ENCODE data around the gene PCNX2. TPM values are rescaled to one million over a fixed set of nuclear protein-coding genes. Genes with fewer than 3 reads are reported as not detected.

PCNX2 gene
- total RNA-seq, 4 donors from 2014 or later, result 5.9 to 21.7 (median 10.3) TPM

DNA sequence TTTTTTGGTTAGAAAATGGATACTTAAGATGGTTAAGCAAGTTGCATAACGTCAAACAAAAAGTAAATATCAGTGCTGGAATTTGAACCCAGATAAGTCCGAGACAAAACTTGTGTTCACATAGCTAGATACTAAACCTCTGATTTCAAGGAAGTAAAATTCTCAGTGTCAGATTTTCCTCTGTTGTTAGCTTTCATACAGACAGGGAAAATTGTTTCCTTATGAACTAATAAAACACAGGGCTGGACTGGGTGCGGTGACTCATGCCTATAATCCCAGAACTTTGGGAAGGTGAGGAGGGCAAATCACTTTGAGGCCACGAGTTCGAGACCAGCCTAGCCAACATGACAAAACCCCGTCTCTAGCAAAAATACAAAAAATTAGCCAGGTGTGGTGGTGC lies 51.3 kb downstream of the PCNX2 start:
- Histone ChIP-seq H3K4me3 (no peak overlapping the region), H3K27ac (no peak overlapping the region), H3K36me3 (no peaks in the 10 kb centered on the region), H3K27me3 (no peaks in the 10 kb centered on the region), H3K4me1 (peaks cover 0 to 18% (median 0%) of the 10 kb centered on the region in 3 donors), H3K9me3 (no peaks in the 10 kb centered on the region)
- TF ChIP-seq POLR2A (IDR thresholded peaks at IDR 0.05) (no peak), POLR2AphosphoS5 (IDR thresholded peaks at IDR 0.05) (no peak), EP300 (IDR thresholded peaks at IDR 0.05) (no peak)
- TF ChIP-seq, protein P1, sequence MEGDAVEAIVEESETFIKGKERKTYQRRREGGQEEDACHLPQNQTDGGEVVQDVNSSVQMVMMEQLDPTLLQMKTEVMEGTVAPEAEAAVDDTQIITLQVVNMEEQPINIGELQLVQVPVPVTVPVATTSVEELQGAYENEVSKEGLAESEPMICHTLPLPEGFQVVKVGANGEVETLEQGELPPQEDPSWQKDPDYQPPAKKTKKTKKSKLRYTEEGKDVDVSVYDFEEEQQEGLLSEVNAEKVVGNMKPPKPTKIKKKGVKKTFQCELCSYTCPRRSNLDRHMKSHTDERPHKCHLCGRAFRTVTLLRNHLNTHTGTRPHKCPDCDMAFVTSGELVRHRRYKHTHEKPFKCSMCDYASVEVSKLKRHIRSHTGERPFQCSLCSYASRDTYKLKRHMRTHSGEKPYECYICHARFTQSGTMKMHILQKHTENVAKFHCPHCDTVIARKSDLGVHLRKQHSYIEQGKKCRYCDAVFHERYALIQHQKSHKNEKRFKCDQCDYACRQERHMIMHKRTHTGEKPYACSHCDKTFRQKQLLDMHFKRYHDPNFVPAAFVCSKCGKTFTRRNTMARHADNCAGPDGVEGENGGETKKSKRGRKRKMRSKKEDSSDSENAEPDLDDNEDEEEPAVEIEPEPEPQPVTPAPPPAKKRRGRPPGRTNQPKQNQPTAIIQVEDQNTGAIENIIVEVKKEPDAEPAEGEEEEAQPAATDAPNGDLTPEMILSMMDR (IDR thresholded peaks at IDR 0.05), result no peak
- 80 to 89% methylated on average over 5 to 6 of the region's 6 CpGs for WGBS, 2 donors (ENCODE audit: low coverage in 1 of 2)
- ATAC-seq, result no peak

DNA sequence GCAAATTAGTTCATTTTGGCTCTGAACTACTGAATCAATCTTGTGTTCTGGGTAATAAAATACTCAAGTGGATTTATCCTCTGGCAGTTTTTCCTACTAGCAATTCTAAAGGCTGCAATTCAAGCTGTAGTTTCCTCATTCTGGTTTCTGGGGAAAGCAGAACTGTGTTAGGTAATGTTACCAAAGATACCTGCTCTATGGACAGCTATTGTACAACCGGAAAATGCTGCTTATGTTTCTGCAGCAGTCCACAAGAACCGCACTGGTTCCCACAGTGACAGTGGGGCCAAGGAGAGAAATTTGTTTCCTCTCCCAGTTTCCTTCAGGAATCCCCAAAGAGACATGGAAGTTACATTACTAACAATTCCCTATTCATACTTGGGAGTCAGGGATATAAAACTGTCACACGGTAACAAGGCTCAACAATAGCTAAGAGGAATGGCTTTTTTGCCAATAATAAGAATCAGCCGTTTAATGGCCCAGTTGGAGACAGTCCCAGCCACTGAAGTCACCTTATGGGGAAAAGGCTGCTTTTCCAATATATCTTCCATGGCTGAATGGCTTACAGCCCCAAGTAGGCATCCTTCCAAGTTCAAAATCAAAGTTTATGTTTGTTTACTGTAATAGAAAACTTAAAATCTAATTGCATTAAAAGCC lies 52.6 kb downstream of the PCNX2 start:
- WGBS, 2 donors (ENCODE audit: low coverage in 1 of 2), result 44 to 47% methylated on average over 4 of the region's 4 CpGs
- Histone ChIP-seq H3K9me3 (no peaks in the 10 kb centered on the region), H3K27me3 (no peaks in the 10 kb centered on the region), H3K4me3 (no peak overlapping the region), H3K36me3 (no peaks in the 10 kb centered on the region), H3K27ac (no peak overlapping the region), H3K4me1 (peaks cover 0 to 18% (median 0%) of the 10 kb centered on the region in 3 donors)
- ATAC-seq, result no peak
- TF ChIP-seq POLR2AphosphoS5 (IDR thresholded peaks at IDR 0.05), result no peak
- no peak for TF ChIP-seq EP300 (IDR thresholded peaks at IDR 0.05)
- TF ChIP-seq, protein P1 (IDR thresholded peaks at IDR 0.05), result no peak
- TF ChIP-seq POLR2A (IDR thresholded peaks at IDR 0.05), result no peak

DNA sequence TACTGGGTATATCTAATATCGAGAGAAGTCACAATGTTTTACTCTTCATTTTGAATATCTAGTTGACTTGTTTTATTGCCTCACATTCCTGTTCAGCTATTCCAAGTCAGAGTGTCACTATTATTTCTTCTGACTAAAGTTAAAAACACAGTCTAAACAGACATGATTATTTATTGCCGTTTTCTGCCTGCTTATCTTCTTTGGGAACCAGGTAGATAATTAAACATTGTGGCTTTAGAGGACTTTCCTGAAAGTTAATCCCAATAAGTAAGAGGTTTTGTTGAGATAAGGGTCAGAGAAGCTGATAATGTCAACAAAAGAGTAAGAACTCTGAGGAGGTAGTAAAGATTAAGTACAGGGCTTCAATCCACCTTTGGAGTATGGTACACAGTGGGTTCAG lies 53.8 kb downstream of the PCNX2 start:
- H3K36me3 ChIP-seq, result peaks cover 0 to under 1% of the 10 kb centered on the region in 2 donors
- no peak overlapping the region for H3K27ac ChIP-seq
- 49 to 52% methylated on average over 2 of the region's 2 CpGs for WGBS, 2 donors (ENCODE audit: low coverage in 1 of 2)
- H3K27me3 ChIP-seq, result no peaks in the 10 kb centered on the region
- H3K4me3 ChIP-seq, result no peak overlapping the region
- TF ChIP-seq POLR2AphosphoS5 (IDR thresholded peaks at IDR 0.05), result no peak
- no peak for TF ChIP-seq POLR2A (IDR thresholded peaks at IDR 0.05)
- TF ChIP-seq EP300 (IDR thresholded peaks at IDR 0.05), result no peak
- TF ChIP-seq, protein P1 (IDR thresholded peaks at IDR 0.05), result no peak
- no peak for ATAC-seq
- H3K4me1 ChIP-seq, result peaks cover 0 to 18% (median 0%) of the 10 kb centered on the region in 3 donors
- no peaks in the 10 kb centered on the region for H3K9me3 ChIP-seq

DNA sequence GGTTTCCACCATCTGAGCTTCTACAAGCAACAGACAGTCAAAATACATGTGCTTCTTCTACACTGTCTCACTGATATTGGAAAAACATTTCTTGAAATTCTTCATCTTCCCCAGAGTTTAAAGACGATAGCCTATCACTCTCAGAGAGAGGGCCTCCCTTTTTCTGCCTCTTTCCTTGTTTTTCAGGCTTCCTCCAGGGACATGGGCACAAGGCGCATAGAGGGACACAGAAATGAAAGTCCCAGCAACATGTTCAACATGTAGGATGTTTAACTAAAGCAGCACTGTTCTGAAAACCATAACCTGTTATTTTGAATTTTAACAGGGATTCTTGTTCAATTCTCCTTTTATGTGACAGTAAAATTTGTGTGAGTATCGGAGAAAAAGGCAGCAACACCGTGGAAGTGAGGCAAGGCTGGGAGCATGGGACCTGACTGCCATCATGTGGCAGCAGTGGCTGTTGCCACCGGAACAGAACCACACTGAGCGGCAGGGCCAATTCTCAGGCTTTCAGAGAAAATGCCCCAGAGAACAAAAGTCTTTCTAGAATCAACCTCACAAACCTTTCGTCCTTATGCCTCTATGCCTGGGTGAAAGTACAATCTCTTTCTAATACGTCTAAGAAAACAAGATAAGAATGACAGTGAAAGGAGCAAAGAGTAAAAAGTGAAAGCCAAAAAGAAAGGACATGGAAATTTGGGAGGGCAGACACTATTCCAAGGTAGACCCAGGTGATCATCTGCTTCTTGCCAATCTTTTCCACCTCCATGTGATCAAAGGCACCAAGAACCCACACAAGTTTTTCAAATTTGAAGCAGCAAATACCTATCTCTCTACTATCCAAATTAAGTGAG lies 54.5 kb downstream of the PCNX2 start:
- ATAC-seq, result peak; percentile 69
- H3K9me3 ChIP-seq, result no peaks in the 10 kb centered on the region
- peaks cover 0 to 5% of the 10 kb centered on the region in 2 donors for H3K36me3 ChIP-seq
- WGBS, 2 donors (ENCODE audit: low coverage in 1 of 2), result 13 to 34% methylated on average over 5 of the region's 8 CpGs
- peaks cover 0 to 18% (median 0%) of the 10 kb centered on the region in 3 donors for H3K4me1 ChIP-seq
- H3K27ac ChIP-seq, result no peak overlapping the region
- no peak overlapping the region for H3K4me3 ChIP-seq
- no peaks in the 10 kb centered on the region for H3K27me3 ChIP-seq
- TF ChIP-seq POLR2AphosphoS5 (IDR thresholded peaks at IDR 0.05), result no peak
- TF ChIP-seq, protein P1 (IDR thresholded peaks at IDR 0.05), result peak; percentile 21 to 83 (median 70)
